Measurements from ENCODE around the gene BBOX1.
"Not testable (repeated sequence)": the region's sequence is repeated elsewhere in the genome, so short reads cannot be mapped to it uniquely, and the experiment has no call there.

Gene BBOX1

GRCh38 chr11:27085605-27086004, 45.0 kb downstream of the BBOX1 start:
- DNase-seq, result no peak

GRCh38 chr11:27087432-27087831, 46.8 kb downstream of the BBOX1 start:
- DNase-seq, result no peak

GRCh38 chr11:27088353-27088752, 47.7 kb downstream of the BBOX1 start:
- DNase-seq, result no peak

GRCh38 chr11:27089746-27090145, 49.1 kb downstream of the BBOX1 start:
- DNase-seq, result no peak

GRCh38 chr11:27090357-27090948, 49.8 kb downstream of the BBOX1 start:
- not testable (repeated sequence) for DNase-seq

- DNase-seq, result no peak
Observed at GRCh38 chr11:27094120-27094519, 53.5 kb downstream of the BBOX1 start.

GRCh38 chr11:27095059-27095458, 54.4 kb downstream of the BBOX1 start:
- DNase-seq, result no peak

GRCh38 chr11:27095887-27096286, 55.3 kb downstream of the BBOX1 start:
- no peak for DNase-seq

GRCh38 chr11:27097551-27097950, 56.9 kb downstream of the BBOX1 start:
- no peak for DNase-seq

- DNase-seq, result no peak
Observed at GRCh38 chr11:27100534-27100933, 59.9 kb downstream of the BBOX1 start.

GRCh38 chr11:27107548-27107947, 66.9 kb downstream of the BBOX1 start:
- DNase-seq, result no peak

GRCh38 chr11:27108809-27109208, 68.2 kb downstream of the BBOX1 start:
- no peak for DNase-seq

GRCh38 chr11:27111896-27112295, 71.3 kb downstream of the BBOX1 start:
- DNase-seq, result no peak

- no peak for DNase-seq
Observed at GRCh38 chr11:27112946-27113345, 72.3 kb downstream of the BBOX1 start.

- no peak for DNase-seq
Observed at GRCh38 chr11:27115051-27115650, 74.5 kb downstream of the BBOX1 start.

- no peak for DNase-seq
Observed at GRCh38 chr11:27116684-27117083, 76.1 kb downstream of the BBOX1 start.

GRCh38 chr11:27118371-27118770, 77.8 kb downstream of the BBOX1 start:
- no peak for DNase-seq

- no peak for DNase-seq
Observed at GRCh38 chr11:27118949-27119348, 78.3 kb downstream of the BBOX1 start.

GRCh38 chr11:27119396-27119795, 78.8 kb downstream of the BBOX1 start:
- DNase-seq, result no peak

GRCh38 chr11:27120211-27120610, 79.6 kb downstream of the BBOX1 start:
- DNase-seq, result no peak

GRCh38 chr11:27122001-27122400, 81.4 kb downstream of the BBOX1 start:
- DNase-seq, result no peak

GRCh38 chr11:27124514-27125264, 84.1 kb downstream of the BBOX1 start:
- no peak for DNase-seq

GRCh38 chr11:27129686-27130085, 89.1 kb downstream of the BBOX1 start:
- DNase-seq, result no peak

- no peak for DNase-seq
Observed at GRCh38 chr11:27130806-27131205, 90.2 kb downstream of the BBOX1 start.
